ENCODE data around the gene PIK3CG.
A peak's percentile ranks its signal among the peaks of the same experiment; 100 is the strongest.
"Not testable (repeated sequence)": the region's sequence is repeated elsewhere in the genome, so short reads cannot be mapped to it uniquely, and the experiment has no call there.

PIK3CG gene

DNA sequence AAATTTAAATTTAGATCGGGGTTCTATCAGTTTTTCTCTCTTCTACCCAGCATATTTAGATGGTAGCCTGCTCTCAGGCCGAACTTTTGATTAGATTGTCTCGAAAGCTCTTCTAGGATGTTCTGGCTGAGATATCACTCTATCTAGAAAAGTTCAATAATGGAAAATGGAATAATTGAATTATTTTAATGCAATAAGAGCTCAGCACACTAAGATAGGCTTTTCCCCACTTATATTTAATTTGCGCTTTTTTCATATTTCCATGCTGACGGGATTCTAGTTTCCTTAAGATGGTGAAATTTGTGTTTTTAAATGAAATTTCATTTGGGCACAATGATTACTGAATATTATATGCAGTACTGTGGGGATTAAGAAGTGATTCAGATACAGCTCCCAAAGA is 73.7 kb downstream of the PIK3CG start:
- DNase-seq (ENCODE audit: low spot score), result no peak

DNA sequence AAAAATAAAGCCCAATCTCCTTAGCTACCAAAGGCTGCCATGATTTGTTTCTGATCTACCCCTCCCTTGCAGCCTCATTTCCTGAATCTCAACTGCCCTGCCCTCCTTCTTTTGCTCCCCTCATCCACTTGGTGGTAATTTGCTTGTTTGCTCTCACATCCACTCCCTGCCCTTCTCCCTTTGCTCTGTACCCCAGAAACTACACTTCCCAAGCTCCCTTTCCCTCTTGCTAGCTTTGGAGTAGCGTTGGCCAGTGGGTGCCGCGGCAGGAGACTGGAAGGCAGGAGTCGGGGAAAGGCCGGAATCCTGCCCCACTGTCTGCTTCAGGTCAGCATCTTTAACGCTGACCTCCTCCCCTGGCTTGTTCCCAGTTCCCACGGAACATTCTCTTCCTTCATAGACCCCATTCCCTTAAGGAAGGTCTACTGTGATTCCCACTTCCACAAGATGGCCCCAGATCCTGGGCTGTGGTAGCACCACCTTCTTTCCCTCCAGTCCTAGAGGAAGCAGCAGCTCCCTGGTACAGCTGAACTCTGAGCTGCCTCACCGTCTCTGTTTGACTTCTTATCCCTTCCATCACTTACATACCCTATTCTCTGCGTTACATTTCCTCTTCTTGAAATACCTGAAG is 79.1 kb downstream of the PIK3CG start:
- no peak for DNase-seq (ENCODE audit: low spot score)

DNA sequence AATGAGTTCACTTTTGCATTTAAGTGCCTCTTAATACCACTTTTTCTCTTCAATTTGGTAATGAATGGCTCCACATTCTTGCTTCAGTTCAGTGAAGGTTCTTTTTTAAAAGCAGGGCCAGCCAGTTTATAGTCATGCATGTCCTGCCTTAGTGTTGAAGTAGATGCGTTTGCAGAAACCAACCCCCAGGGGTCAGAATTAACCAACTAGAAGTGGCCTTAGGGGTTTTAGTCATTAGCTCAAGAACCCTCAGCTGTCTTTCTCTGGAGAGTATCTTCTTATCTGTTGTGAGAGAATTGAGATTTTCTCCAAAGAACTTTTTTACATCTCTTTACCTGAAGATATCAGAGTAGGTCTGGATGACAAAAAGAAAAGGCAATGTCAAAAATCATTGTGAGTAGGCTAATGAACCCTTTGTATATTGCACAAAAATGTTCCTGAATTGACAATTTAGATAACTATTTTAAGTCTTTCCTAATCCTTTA is 82.2 kb downstream of the PIK3CG start:
- DNase-seq (ENCODE audit: low spot score), result peak; percentile 70

DNA sequence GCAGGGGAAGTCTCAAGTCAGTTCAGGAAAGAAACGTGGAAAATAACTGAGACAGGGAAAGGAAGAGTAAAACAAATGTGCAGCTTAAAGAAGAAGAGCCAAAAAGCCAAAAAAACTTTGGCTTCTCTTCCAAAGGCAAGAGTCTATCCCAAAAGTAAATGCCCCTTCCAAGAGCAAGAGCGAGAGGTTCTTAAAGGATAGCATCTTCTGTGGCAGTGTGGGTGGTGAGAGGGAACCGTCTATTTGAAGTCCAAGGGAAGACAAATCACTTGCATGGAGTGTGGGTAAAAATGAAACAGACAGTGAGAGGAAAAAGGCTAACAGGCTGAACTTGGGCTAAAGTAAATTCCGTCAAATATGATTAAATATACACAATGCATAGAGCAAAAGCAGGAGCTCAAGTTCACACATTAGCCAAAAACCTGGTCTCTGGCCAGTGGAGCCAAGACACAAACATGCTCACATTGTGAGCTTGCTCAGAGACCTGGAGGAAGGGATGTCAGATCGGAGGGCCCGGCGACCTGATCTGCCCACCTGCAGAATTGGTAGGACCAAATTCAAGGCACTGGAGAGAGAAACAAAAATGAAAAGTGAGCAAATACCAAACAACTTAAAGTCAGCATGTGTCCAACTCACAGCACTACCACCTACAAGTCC is 87.0 kb downstream of the PIK3CG start:
- DNase-seq (ENCODE audit: low spot score), result no peak

DNA sequence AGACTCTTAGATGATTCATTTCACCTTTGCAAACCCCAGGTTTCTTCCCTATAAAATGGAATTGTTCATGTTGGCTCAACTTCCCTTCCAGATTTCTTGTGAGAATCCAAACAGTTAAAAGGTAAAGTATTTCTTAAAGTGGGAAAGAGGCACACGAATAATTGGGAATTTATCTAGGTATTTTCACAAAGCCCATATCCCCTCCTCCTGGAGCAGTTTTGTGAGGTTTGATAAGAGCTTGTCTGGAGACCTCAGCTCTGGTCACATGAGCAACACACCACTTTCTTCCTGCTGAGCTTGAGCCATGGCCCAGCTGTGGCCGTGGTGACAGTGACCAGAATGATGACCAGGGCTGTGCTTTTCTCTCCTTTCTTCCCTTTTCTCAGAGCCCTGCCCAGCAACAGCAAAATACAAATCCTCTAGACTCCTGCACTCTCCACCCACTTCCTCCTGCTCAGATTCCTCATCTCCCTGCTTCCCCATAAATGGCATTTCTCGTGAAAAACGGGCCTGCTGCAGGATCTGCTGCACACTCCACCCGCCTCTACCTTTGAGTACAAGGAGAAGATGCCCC is 87.7 kb downstream of the PIK3CG start:
- DNase-seq (ENCODE audit: low spot score), result no peak

DNA sequence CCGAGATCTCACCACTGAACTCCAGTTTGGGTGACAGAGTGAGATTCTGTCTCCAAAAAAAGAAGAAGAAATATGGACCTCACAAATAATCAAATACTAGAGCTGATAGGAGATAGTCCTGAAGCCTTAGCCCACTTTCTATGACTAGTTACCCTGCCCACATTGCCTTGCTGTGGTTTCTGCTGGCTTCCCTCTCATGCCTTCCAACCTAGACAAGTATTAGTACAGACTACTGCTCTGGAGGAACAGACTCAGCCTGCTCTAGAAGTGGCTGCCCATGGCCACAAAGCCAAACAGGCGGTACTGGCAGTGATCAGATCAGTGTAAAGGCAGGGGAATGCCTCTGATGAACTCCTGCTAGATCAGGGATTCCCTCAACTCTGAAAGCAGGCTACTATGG is 89.8 kb downstream of the PIK3CG start:
- no peak for DNase-seq (ENCODE audit: low spot score)

DNA sequence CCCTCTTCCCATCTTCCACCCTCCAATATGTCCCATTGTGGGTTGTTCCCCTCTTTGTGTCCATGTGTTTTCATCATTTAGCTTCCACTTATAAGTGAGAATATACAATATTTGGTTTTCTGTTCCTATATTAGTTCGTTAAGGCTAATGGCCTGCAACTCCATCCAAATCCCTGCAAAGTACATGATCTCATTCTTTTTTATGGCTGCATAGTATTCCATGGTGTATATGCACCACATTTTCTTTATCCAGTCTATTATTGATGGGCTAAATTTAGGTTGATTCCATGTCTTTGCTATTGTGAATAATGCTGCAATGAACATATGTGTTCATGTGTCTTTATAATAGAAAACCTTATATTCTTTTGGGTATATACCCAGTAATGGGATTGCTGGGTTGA is 90.8 kb downstream of the PIK3CG start:
- DNase-seq (ENCODE audit: low spot score), result not testable (repeated sequence)
